Vagina (tissue), 2 donors: ENCODE measurements around the gene CPPED1. TPM values are rescaled to one million over a fixed set of nuclear protein-coding genes. Genes with fewer than 3 reads are reported as not detected.

ENCODE experiments used
- DNase-seq, 2 donors: peaks; one replicate each; pipeline ENCODE4 v3.0.0-alpha.2; 2017; ENCODE audit errors: extremely low spot score in 2 of 2
- H3K27ac ChIP-seq: fragments of 200-600 bp; sonication (generic); one replicate; pipeline ENCODE4 v1.5.1; 2019
- H3K27me3 ChIP-seq: fragments of 200-600 bp; sonication (generic); one replicate; pipeline ENCODE4 v1.5.1; 2019
- H3K36me3 ChIP-seq, 2 donors: fragments of 200-600 bp; sonication (generic); one replicate each; pipeline ENCODE4 v1.5.1; 2017 to 2019
- H3K4me1 ChIP-seq: fragments of 200-600 bp; sonication (generic); one replicate; pipeline ENCODE4 v1.5.1; 2019
- H3K4me3 ChIP-seq, 2 donors: fragments of 200-600 bp; sonication (generic); 1 replicate in 1 of 2; 2 replicates in 1 of 2; pipeline ENCODE4 v1.5.1; 2016 to 2019
- H3K9me3 ChIP-seq: fragments of 200-600 bp; sonication (generic); one replicate; pipeline ENCODE4 v1.5.1; 2019
- CTCF ChIP-seq, 3 experiments: fragments of 450-650 bp in 2 of 3; fragments of 200-600 bp in 1 of 3; sonication (generic) in 1 of 3; IDR thresholded peaks; one replicate each; pipeline ENCODE4 v1.5.1; 2017 to 2019; ENCODE audit warnings: antibody characterized with exemption in 3 of 3, mild to moderate bottlenecking in 2 of 3, moderate library complexity in 2 of 3
- POLR2A ChIP-seq, 2 donors: fragments of 450-650 bp; IDR thresholded peaks; one replicate each; pipeline ENCODE4 v1.6.1; 2017; ENCODE audit warnings: antibody characterized with exemption in 2 of 2, mild to moderate bottlenecking in 2 of 2, moderate library complexity in 2 of 2
- POLR2AphosphoS5 ChIP-seq, 2 donors: sonication (generic); formaldehyde crosslinking; IDR thresholded peaks; one replicate each; pipeline ENCODE4 v1.9.0; 2017; ENCODE audit warnings: antibody characterized with exemption in 2 of 2, mild to moderate bottlenecking in 2 of 2, low read depth in 1 of 2; ENCODE audit not compliant: insufficient read depth in 1 of 2
- intact Hi-C: fragments of 100-400 bp; cut with DNase I; formaldehyde crosslinking; loops from one replicate; pipeline ENCODE4 v1.15.1; 2023
- total RNA-seq: library from RNA; depleted of rRNA; stranded (reverse); fragments of >200 nt; gene quantifications from one replicate; pipeline ENCODE4 v1.2.3, GENCODE V29; 2016

Gene CPPED1
- total RNA-seq, 1 donor from 2014 or later, result 15.2 TPM

GRCh38 chr16:12811441-12812383 is 8.0 kb upstream of the CPPED1 start:
- H3K9me3 ChIP-seq, result no peaks in the 10 kb centered on the region
- intact Hi-C loops, result no loop called here
- TF ChIP-seq CTCF (IDR thresholded peaks at IDR 0.05), result no peak
- no peak for TF ChIP-seq POLR2A (IDR thresholded peaks at IDR 0.05)
- no peak for TF ChIP-seq POLR2AphosphoS5 (IDR thresholded peaks at IDR 0.05; ENCODE audit: insufficient read depth in 1 of 2, low read depth in 1 of 2)
- H3K4me3 ChIP-seq, result no peak overlapping the region
- H3K27me3 ChIP-seq, result no peaks in the 10 kb centered on the region
- H3K27ac ChIP-seq, result no peak overlapping the region
- H3K4me1 ChIP-seq, result peaks cover 6% of the 10 kb centered on the region
- H3K36me3 ChIP-seq, result no peaks in the 10 kb centered on the region
- DNase-seq, result no peak

- Histone ChIP-seq H3K27me3 (no peaks in the 10 kb centered on the region), H3K36me3 (no peaks in the 10 kb centered on the region), H3K9me3 (no peaks in the 10 kb centered on the region), H3K4me3 (no peak overlapping the region), H3K27ac (no peak overlapping the region), H3K4me1 (peaks cover 24% of the 10 kb centered on the region)
- intact Hi-C loops, result no loop called here
- DNase-seq, result no peak
- TF ChIP-seq POLR2A (IDR thresholded peaks at IDR 0.05) (no peak), CTCF (IDR thresholded peaks at IDR 0.05) (no peak), POLR2AphosphoS5 (IDR thresholded peaks at IDR 0.05; ENCODE audit: insufficient read depth in 1 of 2, low read depth in 1 of 2) (no peak)
These were observed 1.4 kb upstream of the CPPED1 start for GRCh38 chr16:12805066-12805465.

- intact Hi-C loops, result no loop called here
- Histone ChIP-seq H3K36me3 (no peaks in the 10 kb centered on the region), H3K27ac (no peak overlapping the region), H3K9me3 (no peaks in the 10 kb centered on the region), H3K4me3 (peak overlapping the region; percentile 62 to 70), H3K4me1 (peaks cover 24% of the 10 kb centered on the region), H3K27me3 (no peaks in the 10 kb centered on the region)
- TF ChIP-seq POLR2AphosphoS5 (IDR thresholded peaks at IDR 0.05; ENCODE audit: insufficient read depth in 1 of 2, low read depth in 1 of 2) (no peak), POLR2A (IDR thresholded peaks at IDR 0.05) (no peak), CTCF (IDR thresholded peaks at IDR 0.05) (no peak)
- DNase-seq, result no peak
These were observed 708 bp upstream of the CPPED1 start for GRCh38 chr16:12804395-12804794.

- peak overlapping the region; percentile 62 to 70 for H3K4me3 ChIP-seq
- H3K27ac ChIP-seq, result no peak overlapping the region
- intact Hi-C loops, result no loop called here
These were observed 1.0 kb downstream of the CPPED1 start for GRCh38 chr16:12802661-12803060.

More at GRCh38 chr16:12802661-12803060, 1.0 kb downstream of the CPPED1 start:
- Histone ChIP-seq H3K4me1 (peaks cover 24% of the 10 kb centered on the region), H3K27me3 (no peaks in the 10 kb centered on the region), H3K36me3 (no peaks in the 10 kb centered on the region), H3K9me3 (no peaks in the 10 kb centered on the region)
- DNase-seq, result no peak
- TF ChIP-seq POLR2A (IDR thresholded peaks at IDR 0.05) (no peak), POLR2AphosphoS5 (IDR thresholded peaks at IDR 0.05; ENCODE audit: insufficient read depth in 1 of 2, low read depth in 1 of 2) (no peak), CTCF (IDR thresholded peaks at IDR 0.05) (no peak)
